Right atrium auricular region (tissue), 2 donors: ENCODE measurements around the gene PERM1. TPM values are rescaled to one million over a fixed set of nuclear protein-coding genes. Genes with fewer than 3 reads are reported as not detected.
"Not testable (repeated sequence)": the region's sequence is repeated elsewhere in the genome, so short reads cannot be mapped to it uniquely, and the experiment has no call there.

Source experiments
- DNase-seq: peaks from one replicate; pipeline ENCODE4 v3.0.0-alpha.2; 2019; ENCODE audit warnings: low spot score
- H3K27ac ChIP-seq, 2 donors: fragments of 200-600 bp; sonication (generic); 1 replicate in 1 of 2; 2 replicates in 1 of 2; pipeline ENCODE4 v1.5.1; 2016 to 2019
- H3K27me3 ChIP-seq, 2 donors: fragments of 200-600 bp; sonication (generic); one replicate each; pipeline versions ENCODE4 v1.5.1 to v1.6.0; 2017 to 2019
- H3K36me3 ChIP-seq: fragments of 200-600 bp; sonication (generic); one replicate; pipeline ENCODE4 v1.5.1; 2016
- H3K4me1 ChIP-seq, 2 donors: fragments of 200-600 bp; sonication (generic); one replicate each; pipeline versions ENCODE4 v1.5.1 to v1.6.0; 2017 to 2019
- H3K4me3 ChIP-seq, 2 donors: fragments of 200-600 bp; sonication (generic); 1 replicate in 1 of 2; 2 replicates in 1 of 2; pipeline ENCODE4 v1.5.1; 2017 to 2019; ENCODE audit warnings: mild to moderate bottlenecking in 1 of 2, moderate library complexity in 1 of 2
- H3K9me3 ChIP-seq, 2 donors: fragments of 200-600 bp; sonication (generic); one replicate each; pipeline ENCODE4 v1.5.1; 2019
- total RNA-seq, 2 donors: library from RNA; depleted of rRNA; stranded (reverse); fragments of >200 nt; gene quantifications; one replicate each; pipeline ENCODE4 v1.1.0, GENCODE V29; 2016
- TF ChIP-seq, protein P1 (sequence below), 2 donors: fragments of 200-600 bp; sonication (generic); IDR thresholded peaks; one replicate each; pipeline ENCODE4 v1.5.1; 2019; ENCODE audit warnings: antibody characterized with exemption in 2 of 2

The PERM1 gene
- total RNA-seq, 2 donors from 2014 or later = 22.0 to 61.8 TPM

DNA sequence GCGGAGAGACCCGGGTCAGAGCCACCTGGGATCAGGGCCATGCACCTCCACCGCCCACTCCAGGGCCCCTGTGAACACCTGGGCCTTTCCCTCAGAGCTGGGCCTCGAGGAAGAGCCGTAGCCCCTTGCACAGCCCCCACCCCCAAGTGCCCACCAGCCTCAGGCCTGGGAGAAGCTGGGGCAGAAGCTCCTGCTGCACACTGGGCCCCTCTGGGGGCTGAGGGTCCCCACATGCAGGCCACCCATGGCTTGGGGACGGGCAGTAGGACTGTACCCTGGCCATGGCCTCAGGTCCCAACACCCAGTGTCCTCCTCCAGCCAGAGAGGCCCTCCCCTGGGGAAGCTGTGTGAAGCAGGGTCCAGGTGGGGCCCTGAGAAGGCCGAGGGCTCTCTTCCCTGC, 29.3 kb downstream of the PERM1 start:
- H3K4me1 ChIP-seq = peaks cover 0 to 6% of the 10 kb centered on the region in 2 donors
- H3K36me3 ChIP-seq = peaks cover 91% of the 10 kb centered on the region
- no peak for DNase-seq
- H3K9me3 ChIP-seq = no peaks in the 10 kb centered on the region
- H3K27ac ChIP-seq = no peak overlapping the region
- TF ChIP-seq, protein P1, sequence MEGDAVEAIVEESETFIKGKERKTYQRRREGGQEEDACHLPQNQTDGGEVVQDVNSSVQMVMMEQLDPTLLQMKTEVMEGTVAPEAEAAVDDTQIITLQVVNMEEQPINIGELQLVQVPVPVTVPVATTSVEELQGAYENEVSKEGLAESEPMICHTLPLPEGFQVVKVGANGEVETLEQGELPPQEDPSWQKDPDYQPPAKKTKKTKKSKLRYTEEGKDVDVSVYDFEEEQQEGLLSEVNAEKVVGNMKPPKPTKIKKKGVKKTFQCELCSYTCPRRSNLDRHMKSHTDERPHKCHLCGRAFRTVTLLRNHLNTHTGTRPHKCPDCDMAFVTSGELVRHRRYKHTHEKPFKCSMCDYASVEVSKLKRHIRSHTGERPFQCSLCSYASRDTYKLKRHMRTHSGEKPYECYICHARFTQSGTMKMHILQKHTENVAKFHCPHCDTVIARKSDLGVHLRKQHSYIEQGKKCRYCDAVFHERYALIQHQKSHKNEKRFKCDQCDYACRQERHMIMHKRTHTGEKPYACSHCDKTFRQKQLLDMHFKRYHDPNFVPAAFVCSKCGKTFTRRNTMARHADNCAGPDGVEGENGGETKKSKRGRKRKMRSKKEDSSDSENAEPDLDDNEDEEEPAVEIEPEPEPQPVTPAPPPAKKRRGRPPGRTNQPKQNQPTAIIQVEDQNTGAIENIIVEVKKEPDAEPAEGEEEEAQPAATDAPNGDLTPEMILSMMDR (IDR thresholded peaks at IDR 0.05) = no peak
- no peaks in the 10 kb centered on the region for H3K27me3 ChIP-seq
- H3K4me3 ChIP-seq = no peak overlapping the region

GRCh38 chr1:952201-952600, 29.7 kb downstream of the PERM1 start:
- Histone ChIP-seq H3K27ac (no peak overlapping the region), H3K4me1 (peaks cover 0 to 2% of the 10 kb centered on the region in 2 donors), H3K4me3 (no peak overlapping the region), H3K27me3 (no peaks in the 10 kb centered on the region), H3K9me3 (no peaks in the 10 kb centered on the region), H3K36me3 (peaks cover 95% of the 10 kb centered on the region)
- no peak for DNase-seq
- TF ChIP-seq, protein P1 (IDR thresholded peaks at IDR 0.05) = no peak

DNA sequence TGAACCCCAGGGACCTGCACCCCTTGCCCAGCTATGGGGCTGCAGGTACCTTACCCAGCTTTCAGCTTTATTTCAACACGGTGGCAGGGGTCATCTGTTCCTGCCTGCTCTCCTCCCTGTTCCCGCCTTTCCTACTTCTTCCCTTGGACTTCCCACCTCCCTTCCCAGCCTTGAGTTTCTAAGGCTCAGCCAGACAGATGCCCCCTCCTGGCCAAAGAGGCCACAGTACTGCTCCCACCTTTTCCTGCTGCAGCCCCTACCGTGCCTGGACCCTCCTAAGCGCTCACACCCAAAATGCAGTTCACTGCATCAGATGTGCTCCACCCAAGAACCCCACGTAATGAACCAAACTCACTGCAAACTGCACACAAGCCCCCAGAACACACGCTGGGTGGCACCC, 30.5 kb downstream of the PERM1 start:
- no peaks in the 10 kb centered on the region for H3K9me3 ChIP-seq
- H3K27me3 ChIP-seq = no peaks in the 10 kb centered on the region
- H3K27ac ChIP-seq = no peak overlapping the region
- peaks cover 92% of the 10 kb centered on the region for H3K36me3 ChIP-seq
- no peak for DNase-seq
- no peak overlapping the region for H3K4me3 ChIP-seq
- TF ChIP-seq, protein P1 (IDR thresholded peaks at IDR 0.05) = no peak
- no peaks in the 10 kb centered on the region for H3K4me1 ChIP-seq

DNA sequence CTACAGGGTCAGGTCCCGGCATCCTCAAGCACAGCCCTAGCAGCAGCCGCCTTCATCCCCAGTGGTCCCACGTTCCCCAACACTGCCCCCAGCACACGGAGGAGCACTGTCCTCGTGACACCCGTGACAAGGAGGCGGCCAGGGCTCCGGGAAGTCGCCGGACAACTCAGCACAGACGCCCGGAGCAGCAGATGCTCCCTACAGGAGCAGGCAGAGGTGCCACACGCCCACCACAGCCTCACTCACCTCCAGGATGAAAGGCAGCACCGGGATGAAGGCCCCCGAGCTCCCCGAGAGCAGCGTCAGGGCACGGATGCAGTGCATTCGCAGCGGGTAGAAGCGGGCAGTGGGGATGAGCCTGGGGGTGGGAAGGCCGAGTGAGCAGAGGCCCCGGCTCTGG, 31.0 kb downstream of the PERM1 start:
- Histone ChIP-seq H3K4me3 (no peak overlapping the region), H3K4me1 (no peaks in the 10 kb centered on the region), H3K9me3 (no peaks in the 10 kb centered on the region), H3K36me3 (peaks cover 88% of the 10 kb centered on the region), H3K27me3 (no peaks in the 10 kb centered on the region), H3K27ac (no peak overlapping the region)
- no peak for DNase-seq
- TF ChIP-seq, protein P1 (IDR thresholded peaks at IDR 0.05) = no peak

GRCh38 chr1:950268-950667, 31.6 kb downstream of the PERM1 start:
- no peak overlapping the region for H3K4me3 ChIP-seq
- no peak for DNase-seq
- peaks cover 89% of the 10 kb centered on the region for H3K36me3 ChIP-seq
- no peaks in the 10 kb centered on the region for H3K9me3 ChIP-seq
- H3K27me3 ChIP-seq = no peaks in the 10 kb centered on the region
- TF ChIP-seq, protein P1 (IDR thresholded peaks at IDR 0.05) = no peak
- no peak overlapping the region for H3K27ac ChIP-seq
- no peaks in the 10 kb centered on the region for H3K4me1 ChIP-seq

DNA sequence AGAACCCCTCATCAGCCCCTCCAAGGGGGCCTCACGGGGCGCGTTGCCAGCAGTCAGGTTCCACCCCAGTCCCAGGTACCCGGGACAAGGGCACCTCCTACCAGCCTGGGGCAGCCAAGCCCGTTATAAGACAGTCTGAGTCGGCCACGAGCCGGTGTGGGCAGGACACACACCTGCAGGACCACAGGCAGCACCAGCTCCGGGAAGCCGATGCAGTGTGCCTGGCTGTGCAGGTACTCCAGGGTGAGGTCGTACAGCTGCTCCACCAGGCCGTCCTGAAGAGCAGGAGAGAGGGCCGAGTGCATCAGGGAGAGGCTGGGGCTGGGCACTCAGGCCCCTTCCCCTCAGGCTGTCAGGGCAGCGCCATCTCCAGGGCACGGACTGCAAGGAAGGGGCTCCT, 33.9 kb downstream of the PERM1 start:
- H3K36me3 ChIP-seq = peaks cover 70% of the 10 kb centered on the region
- H3K27ac ChIP-seq = no peak overlapping the region
- H3K4me1 ChIP-seq = peaks cover 0 to 16% of the 10 kb centered on the region in 2 donors
- no peak overlapping the region for H3K4me3 ChIP-seq
- TF ChIP-seq, protein P1 (IDR thresholded peaks at IDR 0.05) = no peak
- H3K9me3 ChIP-seq = no peaks in the 10 kb centered on the region
- no peak for DNase-seq
- no peaks in the 10 kb centered on the region for H3K27me3 ChIP-seq

GRCh38 chr1:946811-947210, 35.1 kb downstream of the PERM1 start:
- peaks cover 58% of the 10 kb centered on the region for H3K36me3 ChIP-seq
- H3K4me1 ChIP-seq = peaks cover 0 to 28% of the 10 kb centered on the region in 2 donors
- not testable (repeated sequence) for DNase-seq

More at GRCh38 chr1:946811-947210, 35.1 kb downstream of the PERM1 start:
- not testable (repeated sequence) for H3K4me3 ChIP-seq, H3K27ac ChIP-seq, H3K9me3 ChIP-seq
- H3K27me3 ChIP-seq = peaks cover 0 to 11% of the 10 kb centered on the region in 2 donors
